Heart right ventricle (tissue), 16 donors: Measurements from ENCODE around the gene LRP11. TPM values are rescaled to one million over a fixed set of nuclear protein-coding genes. Genes with fewer than 3 reads are reported as not detected.
A peak's percentile ranks its signal among the peaks of the same experiment; 100 is the strongest.

Source experiments
- ATAC-seq, 8 donors: fragments of 200-7000 bp; cut with Tn5 transposase; one replicate each; pipeline ENCODE4 v1.9.1; 2020; ENCODE audit warnings: mild to moderate bottlenecking in 8 of 8, moderate library complexity in 8 of 8, moderate number of reproducible peaks in 1 of 8
- DNase-seq, 2 donors: peaks; one replicate each; pipeline ENCODE4 v3.0.0-alpha.2; 2020
- H3K27ac ChIP-seq, 10 donors: fragments of 200-600 bp; sonication (generic) in 2 of 10; one replicate each; pipeline versions ENCODE4 v1.5.0 to v1.8.0; 2020 to 2022; ENCODE audit warnings: mild to moderate bottlenecking in 3 of 10
- H3K27me3 ChIP-seq, 7 donors: fragments of 200-600 bp; one replicate each; pipeline ENCODE4 v1.8.0; 2021 to 2022; ENCODE audit warnings: mild to moderate bottlenecking in 2 of 7
- H3K36me3 ChIP-seq, 9 donors: fragments of 200-600 bp; sonication (generic) in 1 of 9; one replicate each; pipeline versions ENCODE4 v1.5.0 to v1.8.0; 2020 to 2022; ENCODE audit warnings: mild to moderate bottlenecking in 2 of 9
- H3K4me1 ChIP-seq, 9 donors: fragments of 200-600 bp; sonication (generic) in 1 of 9; one replicate each; pipeline versions ENCODE4 v1.5.0 to v1.8.0; 2020 to 2022; ENCODE audit warnings: mild to moderate bottlenecking in 4 of 9
- H3K4me3 ChIP-seq, 10 donors: fragments of 200-600 bp; sonication (generic) in 2 of 10; one replicate each; pipeline versions ENCODE4 v1.5.0 to v1.8.0; 2020 to 2022; ENCODE audit warnings: mild to moderate bottlenecking in 7 of 10, moderate library complexity in 2 of 10
- H3K9me3 ChIP-seq, 11 donors: fragments of 200-600 bp in 10 of 11; sonication (generic) in 2 of 11; one replicate each; pipeline versions ENCODE4 v1.5.0 to v1.8.0; 2013 to 2022; ENCODE audit warnings: mild to moderate bottlenecking in 2 of 11, control low read depth in 1 of 11, moderate library complexity in 1 of 11
- WGBS, 2 donors: extraction: QIAGEN DNeasy Blood & Tissue Kit; methylation state at CpG; one replicate each; pipeline ENCODE4 v1.1.7; 2013; ENCODE audit warnings: inconsistent platforms in 1 of 2; 5-methylcytosine and 5-hydroxymethylcytosine counted together
- intact Hi-C, 10 donors: fragments of 100-400 bp; cut with DNase I; formaldehyde crosslinking; loops; one replicate each; pipeline versions ENCODE4 v1.11.1 to v1.14.2; 2022
- polyA plus RNA-seq, 2 donors: library from polyadenylated mRNA; stranded (reverse); fragments of 200-250 nt; gene quantifications; one replicate each; pipeline ENCODE4 v1.2.3, GENCODE V29; 2013
- total RNA-seq, 10 donors: library from RNA; stranded (reverse); fragmentation: NEBNext Ultra II Directional in 3 of 10; extraction: Animal tissue kit (Norgen Biotek cat#: 25700) in 3 of 10; gene quantifications; one replicate each; pipeline versions ENCODE4 v1.2.1 to v1.2.4, GENCODE V29; 2021 to 2023
- TF ChIP-seq, protein P1 (sequence below), 9 donors: fragments of 200-600 bp; sonication (generic) in 2 of 9; IDR thresholded peaks; one replicate each; pipeline versions ENCODE4 v1.5.0 to v1.8.0; 2021 to 2022; ENCODE audit warnings: antibody characterized with exemption in 9 of 9, mild to moderate bottlenecking in 5 of 9, moderate library complexity in 1 of 9
- donor health status: Arrhythmogenic right ventricular cardiomyopathy.
- donor health status: ischemic (EF 13 %, LVEDD 7.1; RV severe dilation, severe dysfunction).
- donor health status: healthy with polysubstance abuse.
- donor health status: DM: no; HTN: yes; CAD: no.
- donor health status: DM: no; HTN: no; CAD: no.
- donor health status: ischemic (EF 25% LVEDD 6.9; RV normal size, moderate dysfunction).
- donor health status: ischemic (EF 25% LVEDD 5.7; RV mildly dilated, moderate dysfunction).
- donor health status: healthy.
- donor health status: DM: yes; HTN: yes; CAD: no.
- donor health status: Ischemic cardiomyopathy.
- donor health status: ischemic (EF 35%, LVEDD 5.7; RV mildly dilated, moderate dysfunction).
- donor health status: nonischemic (EF 11% LVEDD 7.7; RV severe dilation, severe dysfunction).
- donor health status: DM: yes; HTN: yes; CAD: no.
- donor health status: PGD.
- donor health status: ischemic (EF 29% LVEDD 5.4; RV normal size, mild dysfunction).
- donor health status: nonischemic (EF 23%, LVEDD 6.1; RV moderate dilation, normal function).

LRP11 gene
- total and polyA plus RNA-seq, 12 donors = 0.51 to 21.0 (median 14.6) TPM

- ATAC-seq = no peak
- H3K36me3 ChIP-seq = no peaks in the 10 kb centered on the region
- H3K27me3 ChIP-seq = no peaks in the 10 kb centered on the region
- no peak overlapping the region for H3K4me3 ChIP-seq
- no peak for DNase-seq
- H3K4me1 ChIP-seq = peaks cover 0 to 5% (median 0%) of the 10 kb centered on the region in 9 donors
- H3K27ac ChIP-seq = no peak overlapping the region
- H3K9me3 ChIP-seq = no peaks in the 10 kb centered on the region
- WGBS, 2 donors = 87 to 90% methylated on average over 3 of the region's 3 CpGs
- intact Hi-C loops = loop anchor here in 1 of 10 donors (2.0 kb wide), 1 partner anchor 25 kb away; no protein-coding TSS in a partner anchor
- TF ChIP-seq, protein P1, sequence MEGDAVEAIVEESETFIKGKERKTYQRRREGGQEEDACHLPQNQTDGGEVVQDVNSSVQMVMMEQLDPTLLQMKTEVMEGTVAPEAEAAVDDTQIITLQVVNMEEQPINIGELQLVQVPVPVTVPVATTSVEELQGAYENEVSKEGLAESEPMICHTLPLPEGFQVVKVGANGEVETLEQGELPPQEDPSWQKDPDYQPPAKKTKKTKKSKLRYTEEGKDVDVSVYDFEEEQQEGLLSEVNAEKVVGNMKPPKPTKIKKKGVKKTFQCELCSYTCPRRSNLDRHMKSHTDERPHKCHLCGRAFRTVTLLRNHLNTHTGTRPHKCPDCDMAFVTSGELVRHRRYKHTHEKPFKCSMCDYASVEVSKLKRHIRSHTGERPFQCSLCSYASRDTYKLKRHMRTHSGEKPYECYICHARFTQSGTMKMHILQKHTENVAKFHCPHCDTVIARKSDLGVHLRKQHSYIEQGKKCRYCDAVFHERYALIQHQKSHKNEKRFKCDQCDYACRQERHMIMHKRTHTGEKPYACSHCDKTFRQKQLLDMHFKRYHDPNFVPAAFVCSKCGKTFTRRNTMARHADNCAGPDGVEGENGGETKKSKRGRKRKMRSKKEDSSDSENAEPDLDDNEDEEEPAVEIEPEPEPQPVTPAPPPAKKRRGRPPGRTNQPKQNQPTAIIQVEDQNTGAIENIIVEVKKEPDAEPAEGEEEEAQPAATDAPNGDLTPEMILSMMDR (IDR thresholded peaks at IDR 0.05) = no peak
Measured at GRCh38 chr6:149885888-149886287, 21.7 kb upstream of the LRP11 start.

DNA sequence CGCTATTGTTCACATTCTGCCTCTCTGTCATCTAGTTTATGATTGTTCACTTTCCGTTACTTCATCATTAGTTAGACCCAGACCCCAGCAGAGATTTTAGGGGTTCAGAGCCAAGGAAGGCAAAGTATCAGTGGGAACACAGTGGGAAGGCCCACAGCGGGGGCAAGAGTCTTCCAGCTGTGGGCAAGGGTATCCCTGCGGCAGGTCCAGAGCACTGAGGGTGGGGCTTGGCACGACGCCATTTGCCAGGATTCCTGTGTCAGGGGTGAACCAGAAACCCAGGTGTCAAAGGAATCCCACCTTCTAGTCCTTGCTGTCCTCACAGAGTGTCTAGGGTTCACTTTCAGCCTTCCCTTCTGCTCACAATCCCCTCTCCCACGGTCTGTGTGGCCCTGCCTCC is 20.5 kb upstream of the LRP11 start:
- Histone ChIP-seq H3K4me3 (no peak overlapping the region), H3K36me3 (no peaks in the 10 kb centered on the region), H3K27me3 (no peaks in the 10 kb centered on the region), H3K9me3 (no peaks in the 10 kb centered on the region), H3K4me1 (peaks cover 0 to 5% (median 0%) of the 10 kb centered on the region in 9 donors), H3K27ac (no peak overlapping the region)
- intact Hi-C loops = loop anchor here in 1 of 10 donors (1.0 kb wide), 1 partner anchor 14 kb away; no protein-coding TSS in a partner anchor
- no peak for DNase-seq
- no peak for ATAC-seq
- TF ChIP-seq, protein P1 (IDR thresholded peaks at IDR 0.05) = no peak
- WGBS, 2 donors = 75 to 79% methylated on average over 7 of the region's 7 CpGs

GRCh38 chr6:149884215-149884614 is 20.1 kb upstream of the LRP11 start:
- TF ChIP-seq, protein P1 (IDR thresholded peaks at IDR 0.05) = no peak
- H3K4me3 ChIP-seq = peak overlapping the region in 1 of 10 donors; percentile 3
- H3K4me1 ChIP-seq = peaks cover 0 to 5% (median 0%) of the 10 kb centered on the region in 9 donors
- H3K36me3 ChIP-seq = no peaks in the 10 kb centered on the region
- H3K27ac ChIP-seq = no peak overlapping the region
- no peaks in the 10 kb centered on the region for H3K27me3 ChIP-seq
- ATAC-seq (peak in 5 of 8 donors; percentile 37 to 56 (median 47)), DNase-seq (no peak)
- intact Hi-C loops = loop anchor here in 1 of 10 donors (1.0 kb wide), 1 partner anchor 14 kb away; no protein-coding TSS in a partner anchor
- 39 to 44% methylated on average over 11 of the region's 11 CpGs for WGBS, 2 donors
- H3K9me3 ChIP-seq = no peaks in the 10 kb centered on the region

GRCh38 chr6:149881860-149882259 is 17.7 kb upstream of the LRP11 start:
- no peak for ATAC-seq
- H3K9me3 ChIP-seq = no peaks in the 10 kb centered on the region
- H3K36me3 ChIP-seq = no peaks in the 10 kb centered on the region
- H3K27ac ChIP-seq = no peak overlapping the region
- H3K4me1 ChIP-seq = peaks cover 0 to 5% (median 0%) of the 10 kb centered on the region in 9 donors
- TF ChIP-seq, protein P1 (IDR thresholded peaks at IDR 0.05) = no peak
- DNase-seq = no peak
- H3K27me3 ChIP-seq = no peaks in the 10 kb centered on the region
- no peak overlapping the region for H3K4me3 ChIP-seq
- 89 to 95% methylated on average over 2 of the region's 2 CpGs for WGBS, 2 donors
- intact Hi-C loops = no loop called here
